Endodermal cell (in vitro differentiated cells): ENCODE results near the gene CCDC102A. TPM values are rescaled to one million over a fixed set of nuclear protein-coding genes. Genes with fewer than 3 reads are reported as not detected.

ENCODE experiments used
- DNase-seq: peaks from one replicate; pipeline ENCODE4 v3.0.0-alpha.2; 2017
- H3K27ac ChIP-seq: 2 replicates; pipeline ENCODE4 v1.5.1; 2013; ENCODE audit warnings: mild to moderate bottlenecking, low read depth, low read length, moderate library complexity
- H3K27me3 ChIP-seq: 2 replicates; pipeline ENCODE4 v1.6.1; 2013; ENCODE audit warnings: mild to moderate bottlenecking, low read length, moderate library complexity; ENCODE audit not compliant: insufficient read depth, control insufficient read depth, poor library complexity, severe bottlenecking
- H3K36me3 ChIP-seq: 2 replicates; pipeline ENCODE4 v1.7.0; 2013; ENCODE audit warnings: mild to moderate bottlenecking, low read length, moderate library complexity; ENCODE audit not compliant: control insufficient read depth, insufficient read depth
- H3K4me1 ChIP-seq: one replicate; pipeline ENCODE4 v1.7.0; 2013; ENCODE audit warnings: low read length; ENCODE audit not compliant: control insufficient read depth, insufficient read depth
- H3K4me3 ChIP-seq: 2 replicates; pipeline ENCODE4 v1.5.1; 2013; ENCODE audit warnings: mild to moderate bottlenecking, low read length, moderate library complexity
- H3K9ac ChIP-seq: 2 replicates; pipeline ENCODE4 v1.6.1; 2013; ENCODE audit warnings: mild to moderate bottlenecking, low read length, moderate library complexity; ENCODE audit not compliant: poor library complexity, severe bottlenecking; ENCODE audit errors: extremely low read depth
- H3K9me3 ChIP-seq: 2 replicates; pipeline ENCODE4 v1.6.1; 2013; ENCODE audit warnings: mild to moderate bottlenecking, low read length, moderate library complexity; ENCODE audit not compliant: control insufficient read depth
- H3K27ac Mint-ChIP-seq: 2 replicates; pipeline ENCODE4 v1.8.0; 2020; ENCODE audit warnings: mixed read lengths
- H3K27me3 Mint-ChIP-seq: 2 replicates; pipeline ENCODE4 v1.8.0; 2021; ENCODE audit warnings: mild to moderate bottlenecking, mixed read lengths; ENCODE audit not compliant: insufficient read depth
- H3K36me3 Mint-ChIP-seq: 2 replicates; pipeline ENCODE4 v1.8.0; 2020; ENCODE audit warnings: low read depth, mixed read lengths
- H3K4me1 Mint-ChIP-seq: 2 replicates; pipeline ENCODE4 v1.8.0; 2020; ENCODE audit warnings: mixed read lengths
- H3K4me3 Mint-ChIP-seq: 2 replicates; pipeline ENCODE4 v1.8.0; 2020; ENCODE audit warnings: mild to moderate bottlenecking, moderate library complexity, mixed read lengths
- H3K9me3 Mint-ChIP-seq: 2 replicates; pipeline ENCODE4 v1.8.0; 2020; ENCODE audit warnings: mild to moderate bottlenecking, mixed read lengths
- WGBS, 2 experiments: methylation state at CpG; one replicate each; pipeline versions ENCODE4 v1.1.5 to v1.1.7; 2013; ENCODE audit warnings: missing lambda C conversion rate in 2 of 2, mixed read lengths in 1 of 2; ENCODE audit not compliant: insufficient coverage in 1 of 2, insufficient read length in 1 of 2; 5-methylcytosine and 5-hydroxymethylcytosine counted together
- total RNA-seq, 2 donors: library from RNA; stranded (reverse); fragmentation: NEBNext Ultra II Directional in 1 of 2; extraction: Animal tissue kit (Norgen Biotek cat#: 25700) in 1 of 2; gene quantifications; 2 replicates in 1 of 2; 3 replicates in 1 of 2; pipeline ENCODE4 v1.2.1, GENCODE V29; 2021
- TF ChIP-seq, protein P1 (sequence below): fragments of 200-600 bp; sonication (generic); conservative IDR thresholded peaks from 2 replicates; pipeline ENCODE4 v1.5.0; 2021; ENCODE audit warnings: antibody characterized with exemption, mild to moderate bottlenecking

Gene CCDC102A
- total RNA-seq, 2 donors from 2014 or later: 6.7 to 9.8 TPM

- peak; percentile 82 for DNase-seq
- H3K4me3 Mint-ChIP-seq: no peak overlapping the region
- WGBS, 2 experiments: 66 to 71% methylated on average over 1 to 3 of the region's 4 CpGs
- Histone ChIP-seq H3K9me3 (no peaks in the 10 kb centered on the region), H3K36me3 (peaks cover 53% of the 10 kb centered on the region), H3K9ac (no peak overlapping the region), H3K4me3 (no peak overlapping the region), H3K27ac (peak overlapping the region; percentile 8), H3K27me3 (no peaks in the 10 kb centered on the region), H3K4me1 (peaks cover 15% of the 10 kb centered on the region)
- H3K36me3 Mint-ChIP-seq: peaks cover 41% of the 10 kb centered on the region
- H3K9me3 Mint-ChIP-seq: no peaks in the 10 kb centered on the region
- peak overlapping the region; percentile 89 for H3K27ac Mint-ChIP-seq
- no peaks in the 10 kb centered on the region for H3K27me3 Mint-ChIP-seq
- H3K4me1 Mint-ChIP-seq: peaks cover 27% of the 10 kb centered on the region
- TF ChIP-seq, protein P1, sequence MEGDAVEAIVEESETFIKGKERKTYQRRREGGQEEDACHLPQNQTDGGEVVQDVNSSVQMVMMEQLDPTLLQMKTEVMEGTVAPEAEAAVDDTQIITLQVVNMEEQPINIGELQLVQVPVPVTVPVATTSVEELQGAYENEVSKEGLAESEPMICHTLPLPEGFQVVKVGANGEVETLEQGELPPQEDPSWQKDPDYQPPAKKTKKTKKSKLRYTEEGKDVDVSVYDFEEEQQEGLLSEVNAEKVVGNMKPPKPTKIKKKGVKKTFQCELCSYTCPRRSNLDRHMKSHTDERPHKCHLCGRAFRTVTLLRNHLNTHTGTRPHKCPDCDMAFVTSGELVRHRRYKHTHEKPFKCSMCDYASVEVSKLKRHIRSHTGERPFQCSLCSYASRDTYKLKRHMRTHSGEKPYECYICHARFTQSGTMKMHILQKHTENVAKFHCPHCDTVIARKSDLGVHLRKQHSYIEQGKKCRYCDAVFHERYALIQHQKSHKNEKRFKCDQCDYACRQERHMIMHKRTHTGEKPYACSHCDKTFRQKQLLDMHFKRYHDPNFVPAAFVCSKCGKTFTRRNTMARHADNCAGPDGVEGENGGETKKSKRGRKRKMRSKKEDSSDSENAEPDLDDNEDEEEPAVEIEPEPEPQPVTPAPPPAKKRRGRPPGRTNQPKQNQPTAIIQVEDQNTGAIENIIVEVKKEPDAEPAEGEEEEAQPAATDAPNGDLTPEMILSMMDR: peak; percentile 29
Observed at GRCh38 chr16:57472665-57473060, 63.7 kb downstream of the CCDC102A start.

- H3K27me3 ChIP-seq: no peaks in the 10 kb centered on the region
- Mint-ChIP-seq H3K9me3 (no peaks in the 10 kb centered on the region), H3K4me3 (no peak overlapping the region), H3K27me3 (no peaks in the 10 kb centered on the region), H3K36me3 (peaks cover 47% of the 10 kb centered on the region), H3K27ac (peak overlapping the region; percentile 89), H3K4me1 (peaks cover 24% of the 10 kb centered on the region)
- H3K4me3 ChIP-seq: no peak overlapping the region
- H3K9ac ChIP-seq: no peak overlapping the region
- H3K27ac ChIP-seq: peak overlapping the region; percentile 8
- no peaks in the 10 kb centered on the region for H3K9me3 ChIP-seq
- 30 to 55% methylated on average over 2 to 10 of the region's 10 CpGs for WGBS, 2 experiments
- H3K4me1 ChIP-seq: peaks cover 13% of the 10 kb centered on the region
- peaks cover 59% of the 10 kb centered on the region for H3K36me3 ChIP-seq
- TF ChIP-seq, protein P1: no peak
- peak; percentile 79 for DNase-seq
Observed at GRCh38 chr16:57471852-57472664, 64.3 kb downstream of the CCDC102A start.

- Histone ChIP-seq H3K4me1 (peaks cover 13% of the 10 kb centered on the region), H3K27me3 (no peaks in the 10 kb centered on the region), H3K9ac (no peak overlapping the region), H3K9me3 (no peaks in the 10 kb centered on the region), H3K27ac (no peak overlapping the region), H3K36me3 (peaks cover 66% of the 10 kb centered on the region), H3K4me3 (no peak overlapping the region)
- Mint-ChIP-seq H3K9me3 (no peaks in the 10 kb centered on the region), H3K4me3 (no peak overlapping the region), H3K36me3 (peaks cover 48% of the 10 kb centered on the region), H3K27me3 (no peaks in the 10 kb centered on the region), H3K4me1 (peaks cover 24% of the 10 kb centered on the region), H3K27ac (peak overlapping the region; percentile 78)
- TF ChIP-seq, protein P1: no peak
- WGBS, 2 experiments: 94% methylated on average over 1 of the region's 1 CpG; no CpG with 5 or more reads in 1 of the 2 experiments
- DNase-seq: no peak
Observed at GRCh38 chr16:57471209-57471608, 65.2 kb downstream of the CCDC102A start.
